ENCODE results near the gene WNT7A.

Gene WNT7A

DNA sequence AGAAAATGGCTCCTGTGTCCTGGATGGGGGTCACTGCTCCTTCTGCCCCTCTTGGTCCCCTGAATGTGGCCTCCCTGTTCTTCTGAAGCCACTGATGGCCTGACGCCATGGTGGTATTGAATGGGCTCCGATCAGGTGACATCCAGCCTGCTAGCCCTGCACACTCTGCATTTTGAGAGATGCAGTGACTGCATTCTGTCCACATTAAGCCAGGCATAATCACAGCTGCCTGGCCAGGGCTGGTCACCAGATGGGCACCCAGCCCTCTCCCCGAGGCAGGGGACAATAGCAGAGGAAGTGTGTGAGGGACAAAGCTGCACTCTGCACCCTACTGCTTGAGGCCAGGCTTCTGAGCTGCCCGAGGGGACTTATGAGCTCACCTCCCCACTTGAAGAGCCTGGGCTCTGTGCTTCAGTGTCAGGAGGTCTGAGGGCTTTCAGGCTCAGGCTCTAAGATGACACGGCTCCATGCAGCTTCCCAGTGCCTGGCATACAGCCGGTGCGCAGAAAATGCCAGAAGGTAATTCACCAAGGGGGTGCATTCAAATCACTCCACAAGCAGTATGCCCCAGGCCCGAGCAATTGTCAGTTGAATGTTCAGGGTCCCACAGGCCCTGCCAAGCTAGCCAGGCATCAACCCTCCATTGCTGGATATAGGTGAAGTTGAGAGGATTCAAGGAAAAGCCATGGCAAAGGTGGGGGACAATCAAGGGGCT, 56.8 kb downstream of the WNT7A start:
- no peak for DNase-seq (ENCODE audit: extremely low read depth, insufficient read length)
- TF ChIP-seq, protein P1, sequence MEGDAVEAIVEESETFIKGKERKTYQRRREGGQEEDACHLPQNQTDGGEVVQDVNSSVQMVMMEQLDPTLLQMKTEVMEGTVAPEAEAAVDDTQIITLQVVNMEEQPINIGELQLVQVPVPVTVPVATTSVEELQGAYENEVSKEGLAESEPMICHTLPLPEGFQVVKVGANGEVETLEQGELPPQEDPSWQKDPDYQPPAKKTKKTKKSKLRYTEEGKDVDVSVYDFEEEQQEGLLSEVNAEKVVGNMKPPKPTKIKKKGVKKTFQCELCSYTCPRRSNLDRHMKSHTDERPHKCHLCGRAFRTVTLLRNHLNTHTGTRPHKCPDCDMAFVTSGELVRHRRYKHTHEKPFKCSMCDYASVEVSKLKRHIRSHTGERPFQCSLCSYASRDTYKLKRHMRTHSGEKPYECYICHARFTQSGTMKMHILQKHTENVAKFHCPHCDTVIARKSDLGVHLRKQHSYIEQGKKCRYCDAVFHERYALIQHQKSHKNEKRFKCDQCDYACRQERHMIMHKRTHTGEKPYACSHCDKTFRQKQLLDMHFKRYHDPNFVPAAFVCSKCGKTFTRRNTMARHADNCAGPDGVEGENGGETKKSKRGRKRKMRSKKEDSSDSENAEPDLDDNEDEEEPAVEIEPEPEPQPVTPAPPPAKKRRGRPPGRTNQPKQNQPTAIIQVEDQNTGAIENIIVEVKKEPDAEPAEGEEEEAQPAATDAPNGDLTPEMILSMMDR (IDR thresholded peaks at IDR 0.05; ENCODE audit: insufficient read depth, low read length, poor library complexity, severe bottlenecking): no peak
- H3K4me3 ChIP-seq (replicated peaks; ENCODE audit: low read depth, low read length): no peak overlapping the region
- H3K36me3 ChIP-seq (ENCODE audit: control insufficient read depth, insufficient read depth, low read length): no peaks in the 10 kb centered on the region
- no peaks in the 10 kb centered on the region for H3K27me3 ChIP-seq (replicated peaks; ENCODE audit: control insufficient read depth, insufficient read depth, low read length)

DNA sequence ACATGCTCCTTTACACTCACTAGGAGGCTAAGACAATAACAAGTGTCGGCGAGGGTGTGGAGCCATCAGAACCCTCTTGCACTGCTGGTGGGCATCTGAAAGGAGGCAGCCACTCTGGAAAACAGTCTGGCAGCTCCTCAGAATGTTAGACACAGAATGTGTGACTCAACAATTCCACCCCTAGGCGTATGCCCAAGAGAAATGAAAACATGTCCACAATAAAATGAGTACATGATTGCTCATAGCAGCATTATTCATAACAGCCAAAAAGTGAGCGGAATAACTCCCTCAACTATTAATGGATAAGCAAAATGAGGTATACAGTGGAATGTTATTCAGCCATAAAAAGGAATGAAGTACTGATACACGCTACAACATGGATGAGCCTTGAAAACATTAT, 57.8 kb downstream of the WNT7A start:
- TF ChIP-seq, protein P1 (IDR thresholded peaks at IDR 0.05; ENCODE audit: insufficient read depth, low read length, poor library complexity, severe bottlenecking): no peak
- H3K36me3 ChIP-seq (ENCODE audit: control insufficient read depth, insufficient read depth, low read length): no peaks in the 10 kb centered on the region
- H3K27me3 ChIP-seq (replicated peaks; ENCODE audit: control insufficient read depth, insufficient read depth, low read length): no peaks in the 10 kb centered on the region
- H3K4me3 ChIP-seq (replicated peaks; ENCODE audit: low read depth, low read length): no peak overlapping the region
- no peak for DNase-seq (ENCODE audit: extremely low read depth, insufficient read length)

DNA sequence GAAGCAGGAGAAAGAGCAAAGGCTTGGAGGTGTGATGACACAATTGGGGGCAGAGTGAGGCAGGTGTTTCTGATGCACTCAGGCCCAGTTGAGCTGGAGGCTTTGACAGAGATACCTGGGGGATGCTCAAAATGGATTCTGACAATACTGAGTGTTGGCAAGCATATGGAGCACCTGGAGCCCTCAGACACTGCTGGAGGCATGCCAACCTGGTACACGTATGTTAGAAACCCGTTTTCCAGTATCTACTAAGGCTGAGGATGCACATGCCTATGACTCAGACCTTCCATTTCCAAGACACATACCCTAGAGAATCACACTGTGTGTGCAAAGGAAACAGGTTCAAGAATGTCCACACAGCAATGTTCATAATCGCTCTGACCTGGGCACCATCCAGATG, 58.7 kb downstream of the WNT7A start:
- H3K36me3 ChIP-seq (ENCODE audit: control insufficient read depth, insufficient read depth, low read length): no peaks in the 10 kb centered on the region
- TF ChIP-seq, protein P1 (IDR thresholded peaks at IDR 0.05; ENCODE audit: insufficient read depth, low read length, poor library complexity, severe bottlenecking): no peak
- no peaks in the 10 kb centered on the region for H3K27me3 ChIP-seq (replicated peaks; ENCODE audit: control insufficient read depth, insufficient read depth, low read length)
- no peak for DNase-seq (ENCODE audit: extremely low read depth, insufficient read length)
- no peak overlapping the region for H3K4me3 ChIP-seq (replicated peaks; ENCODE audit: low read depth, low read length)

DNA sequence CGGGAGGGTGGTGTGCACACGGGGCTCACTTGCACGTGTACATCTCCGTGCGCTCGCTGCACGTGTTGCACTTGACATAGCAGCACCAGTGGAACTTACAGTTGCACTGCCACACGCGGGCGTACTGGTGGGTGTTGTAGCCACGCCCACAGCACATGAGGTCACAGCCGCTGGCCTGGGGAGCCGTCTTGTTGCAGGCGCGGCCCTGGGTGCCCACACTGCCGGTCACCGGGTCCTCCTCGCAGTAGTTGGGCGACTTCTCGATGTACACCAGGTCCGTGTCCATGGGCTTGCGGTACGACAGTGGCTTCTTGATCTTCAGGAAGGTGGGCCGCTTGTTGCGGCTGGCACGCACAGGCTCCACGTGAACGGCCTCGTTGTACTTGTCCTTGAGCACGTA, 61.0 kb downstream of the WNT7A start:
- no peak overlapping the region for H3K4me3 ChIP-seq (replicated peaks; ENCODE audit: low read depth, low read length)
- TF ChIP-seq, protein P1 (IDR thresholded peaks at IDR 0.05; ENCODE audit: insufficient read depth, low read length, poor library complexity, severe bottlenecking): no peak
- no peaks in the 10 kb centered on the region for H3K27me3 ChIP-seq (replicated peaks; ENCODE audit: control insufficient read depth, insufficient read depth, low read length)
- no peaks in the 10 kb centered on the region for H3K36me3 ChIP-seq (ENCODE audit: control insufficient read depth, insufficient read depth, low read length)
- no peak for DNase-seq (ENCODE audit: extremely low read depth, insufficient read length)

DNA sequence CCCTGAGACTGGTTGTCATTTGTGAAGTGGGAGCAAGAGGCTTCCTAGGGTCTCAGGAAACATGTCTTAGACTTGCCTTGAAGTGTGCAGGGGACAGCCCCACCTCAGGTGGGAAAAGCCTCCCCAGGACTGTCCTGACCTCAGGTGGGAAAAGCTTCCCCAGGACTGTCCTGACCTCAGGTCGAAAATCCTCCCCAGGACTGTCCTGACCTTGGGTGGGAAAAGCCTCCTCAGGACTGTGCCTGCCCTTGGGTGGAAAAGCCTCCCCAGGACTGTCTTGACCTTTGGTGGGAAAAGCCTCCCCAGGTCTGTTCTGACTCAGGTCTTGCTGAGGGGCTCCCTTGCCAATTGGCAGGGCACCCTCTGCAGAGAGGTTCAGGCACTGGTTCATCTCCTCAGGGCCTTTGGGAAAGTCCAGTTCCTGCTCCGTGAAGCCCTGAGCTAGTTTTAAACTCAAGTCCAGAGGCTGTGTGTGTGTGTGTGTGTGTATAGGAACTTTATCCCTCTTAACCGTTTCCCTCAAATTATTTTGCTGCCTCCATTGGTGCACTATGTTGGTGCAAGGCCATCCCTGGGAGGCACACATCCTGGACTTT, 64.7 kb downstream of the WNT7A start:
- no peak for DNase-seq (ENCODE audit: extremely low read depth, insufficient read length)
- Histone ChIP-seq H3K4me3 (replicated peaks; ENCODE audit: low read depth, low read length) (no peak overlapping the region), H3K27me3 (replicated peaks; ENCODE audit: control insufficient read depth, insufficient read depth, low read length) (no peaks in the 10 kb centered on the region), H3K36me3 (ENCODE audit: control insufficient read depth, insufficient read depth, low read length) (no peaks in the 10 kb centered on the region)
- TF ChIP-seq, protein P1 (IDR thresholded peaks at IDR 0.05; ENCODE audit: insufficient read depth, low read length, poor library complexity, severe bottlenecking): no peak

Data from GM06990 (cell line).